ENCODE results near the gene PTBP2. TPM values are rescaled to one million over a fixed set of nuclear protein-coding genes. Genes with fewer than 3 reads are reported as not detected.

PTBP2 gene
- total RNA-seq, 1 experiment from 2014 or later: 29.1 TPM

DNA sequence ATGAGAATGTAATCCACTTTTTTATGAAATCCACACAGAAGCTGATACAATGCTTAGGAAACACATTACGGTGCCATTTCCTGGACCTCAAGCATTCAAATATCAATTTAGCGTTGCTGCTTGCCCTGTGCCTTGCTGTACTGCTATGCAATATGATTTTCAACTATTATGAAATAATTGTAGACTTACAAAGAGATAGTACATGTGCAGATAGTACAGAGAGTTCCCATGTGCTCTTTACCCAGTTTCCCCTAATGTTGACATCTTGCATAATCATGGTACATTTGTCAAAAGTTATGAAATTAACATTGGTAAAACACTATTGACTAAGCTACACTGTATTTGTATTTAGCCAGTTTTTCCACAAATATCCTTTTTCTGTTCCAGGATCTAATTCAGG is 37.7 kb upstream of the PTBP2 start:
- Histone ChIP-seq H3K27me3 (replicated peaks; ENCODE audit: insufficient read depth, low read depth, low read length, poor library complexity) (no peaks in the 10 kb centered on the region), H3K4me1 (ENCODE audit: insufficient read depth, low read length, poor library complexity, severe bottlenecking) (no peaks in the 10 kb centered on the region), H3K4me3 (ENCODE audit: low read depth, low read length, poor library complexity, severe bottlenecking) (no peak overlapping the region), H3K27ac (ENCODE audit: low read depth, low read length, poor library complexity, severe bottlenecking) (no peak overlapping the region), H3K9me3 (ENCODE audit: low read depth, low read length, poor library complexity, severe bottlenecking) (no peaks in the 10 kb centered on the region), H3K36me3 (ENCODE audit: insufficient read depth, low read length, poor library complexity, severe bottlenecking) (no peaks in the 10 kb centered on the region)
- TF ChIP-seq, protein P1, sequence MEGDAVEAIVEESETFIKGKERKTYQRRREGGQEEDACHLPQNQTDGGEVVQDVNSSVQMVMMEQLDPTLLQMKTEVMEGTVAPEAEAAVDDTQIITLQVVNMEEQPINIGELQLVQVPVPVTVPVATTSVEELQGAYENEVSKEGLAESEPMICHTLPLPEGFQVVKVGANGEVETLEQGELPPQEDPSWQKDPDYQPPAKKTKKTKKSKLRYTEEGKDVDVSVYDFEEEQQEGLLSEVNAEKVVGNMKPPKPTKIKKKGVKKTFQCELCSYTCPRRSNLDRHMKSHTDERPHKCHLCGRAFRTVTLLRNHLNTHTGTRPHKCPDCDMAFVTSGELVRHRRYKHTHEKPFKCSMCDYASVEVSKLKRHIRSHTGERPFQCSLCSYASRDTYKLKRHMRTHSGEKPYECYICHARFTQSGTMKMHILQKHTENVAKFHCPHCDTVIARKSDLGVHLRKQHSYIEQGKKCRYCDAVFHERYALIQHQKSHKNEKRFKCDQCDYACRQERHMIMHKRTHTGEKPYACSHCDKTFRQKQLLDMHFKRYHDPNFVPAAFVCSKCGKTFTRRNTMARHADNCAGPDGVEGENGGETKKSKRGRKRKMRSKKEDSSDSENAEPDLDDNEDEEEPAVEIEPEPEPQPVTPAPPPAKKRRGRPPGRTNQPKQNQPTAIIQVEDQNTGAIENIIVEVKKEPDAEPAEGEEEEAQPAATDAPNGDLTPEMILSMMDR (conservative IDR thresholded peaks at IDR 0.05; ENCODE audit: low read depth, low read length): no peak
- TF ChIP-seq EZH2 (IDR thresholded peaks at IDR 0.05; ENCODE audit: borderline replicate concordance, low read depth, low read length, poor library complexity, severe bottlenecking): no peak
- CTCF ChIA-PET: no interaction called here
- BruUV-seq (replicated peaks): no TSS peak
- intact Hi-C loops (cut with micrococcal nuclease; ENCODE audit: unreplicated experiment): no loop called here
- DNase-seq (ENCODE audit: low spot score): no peak
- POLR2A ChIA-PET (ENCODE audit: low non-redundant PET): no interaction called here

DNA sequence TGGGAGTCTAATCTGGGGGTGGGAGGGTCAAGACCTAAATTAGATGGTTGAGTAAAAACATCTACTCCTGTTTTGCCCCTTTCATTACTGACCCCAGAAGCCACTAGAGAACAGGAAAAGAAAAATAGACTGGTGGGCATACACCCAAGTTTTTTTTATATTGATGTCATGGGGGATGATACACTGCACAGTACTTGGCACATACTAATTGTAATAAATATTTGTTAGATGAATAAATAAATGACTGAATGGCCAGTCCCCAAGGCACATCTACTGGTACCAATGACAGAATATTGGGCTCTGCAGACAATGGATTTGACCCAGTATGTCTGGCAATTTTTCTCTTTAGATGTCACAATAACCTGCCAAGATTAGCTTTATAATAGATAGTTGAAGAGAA is 36.8 kb upstream of the PTBP2 start:
- Histone ChIP-seq H3K36me3 (ENCODE audit: insufficient read depth, low read length, poor library complexity, severe bottlenecking) (no peaks in the 10 kb centered on the region), H3K9me3 (ENCODE audit: low read depth, low read length, poor library complexity, severe bottlenecking) (no peaks in the 10 kb centered on the region), H3K4me1 (ENCODE audit: insufficient read depth, low read length, poor library complexity, severe bottlenecking) (no peaks in the 10 kb centered on the region), H3K4me3 (ENCODE audit: low read depth, low read length, poor library complexity, severe bottlenecking) (no peak overlapping the region), H3K27ac (ENCODE audit: low read depth, low read length, poor library complexity, severe bottlenecking) (no peak overlapping the region), H3K27me3 (replicated peaks; ENCODE audit: insufficient read depth, low read depth, low read length, poor library complexity) (no peaks in the 10 kb centered on the region)
- DNase-seq (ENCODE audit: low spot score): no peak
- POLR2A ChIA-PET (ENCODE audit: low non-redundant PET): no interaction called here
- BruUV-seq (replicated peaks): no TSS peak
- intact Hi-C loops (cut with micrococcal nuclease; ENCODE audit: unreplicated experiment): no loop called here
- CTCF ChIA-PET: no interaction called here
- TF ChIP-seq, protein P1 (conservative IDR thresholded peaks at IDR 0.05; ENCODE audit: low read depth, low read length): no peak
- no peak for TF ChIP-seq EZH2 (IDR thresholded peaks at IDR 0.05; ENCODE audit: borderline replicate concordance, low read depth, low read length, poor library complexity, severe bottlenecking)

DNA sequence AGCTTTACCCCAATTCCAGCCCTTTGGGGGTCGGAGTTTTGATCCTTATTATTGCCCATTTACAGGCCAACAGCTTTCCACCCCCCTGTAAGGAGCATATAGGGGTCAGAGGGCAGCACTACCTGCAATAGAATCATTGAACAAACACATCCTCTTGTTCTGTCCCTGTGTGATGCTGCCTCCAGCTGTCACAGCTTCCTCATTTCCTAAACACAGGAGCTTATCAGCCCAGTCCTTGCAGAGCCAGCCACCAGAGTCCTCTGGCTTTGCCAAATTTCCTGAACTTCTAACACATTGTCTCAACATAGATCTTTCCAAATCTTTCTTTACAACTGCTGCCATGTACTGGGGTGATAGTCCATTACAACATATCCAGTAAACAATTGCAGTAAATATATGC is 32.8 kb upstream of the PTBP2 start:
- POLR2A ChIA-PET (ENCODE audit: low non-redundant PET): no interaction called here
- DNase-seq (ENCODE audit: low spot score): no peak

More for the DNA sequence above, 32.8 kb upstream of the PTBP2 start:
- H3K36me3 ChIP-seq (ENCODE audit: insufficient read depth, low read length, poor library complexity, severe bottlenecking): no peaks in the 10 kb centered on the region
- H3K4me1 ChIP-seq (ENCODE audit: insufficient read depth, low read length, poor library complexity, severe bottlenecking): no peaks in the 10 kb centered on the region
- TF ChIP-seq EZH2 (IDR thresholded peaks at IDR 0.05; ENCODE audit: borderline replicate concordance, low read depth, low read length, poor library complexity, severe bottlenecking): no peak
- TF ChIP-seq, protein P1 (conservative IDR thresholded peaks at IDR 0.05; ENCODE audit: low read depth, low read length): no peak
- H3K27me3 ChIP-seq (replicated peaks; ENCODE audit: insufficient read depth, low read depth, low read length, poor library complexity): no peaks in the 10 kb centered on the region
- H3K9me3 ChIP-seq (ENCODE audit: low read depth, low read length, poor library complexity, severe bottlenecking): no peaks in the 10 kb centered on the region
- intact Hi-C loops (cut with micrococcal nuclease; ENCODE audit: unreplicated experiment): no loop called here
- H3K27ac ChIP-seq (ENCODE audit: low read depth, low read length, poor library complexity, severe bottlenecking): no peak overlapping the region
- BruUV-seq (replicated peaks): no TSS peak
- CTCF ChIA-PET: no interaction called here
- H3K4me3 ChIP-seq (ENCODE audit: low read depth, low read length, poor library complexity, severe bottlenecking): no peak overlapping the region
